Hippocampal formation (tissue), 2 donors: Measurements from ENCODE around the gene LCE1E.

Experiments used
- DNase-seq, 2 donors: peaks; one replicate each; lab custom pipeline; 2025; lab: John Stamatoyannopoulos, UW

LCE1E gene, protein sequence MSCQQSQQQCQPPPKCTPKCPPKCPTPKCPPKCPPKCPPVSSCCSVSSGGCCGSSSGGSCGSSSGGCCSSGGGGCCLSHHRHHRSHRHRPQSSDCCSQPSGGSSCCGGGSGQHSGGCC

DNA sequence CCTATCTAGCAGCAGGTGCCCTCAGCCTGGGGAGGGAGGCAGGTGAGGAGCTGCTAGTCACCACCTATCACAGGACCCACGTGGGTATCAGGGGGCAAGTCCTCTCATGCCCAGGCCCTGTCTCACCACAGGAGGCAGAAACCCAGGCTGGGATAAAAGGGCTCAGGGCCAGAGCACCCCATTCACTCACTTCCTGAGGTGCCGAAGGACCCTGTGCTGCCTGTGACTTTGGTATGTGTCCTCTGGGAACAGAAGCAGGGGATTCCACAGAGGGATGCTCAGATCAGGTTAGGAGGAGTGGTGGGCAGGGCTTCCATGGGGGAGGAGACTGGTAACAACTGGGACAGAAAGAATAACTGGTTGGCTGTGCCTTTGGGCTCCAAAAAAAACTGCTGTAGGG is at the start of gene LCE1E:
Gene LCE1E (plus strand): TSS at position 181 of the 400 bp plus-strand sequence. CDS start 1,043 bp downstream, outside the sequence.
- DNase-seq: no peak

DNA sequence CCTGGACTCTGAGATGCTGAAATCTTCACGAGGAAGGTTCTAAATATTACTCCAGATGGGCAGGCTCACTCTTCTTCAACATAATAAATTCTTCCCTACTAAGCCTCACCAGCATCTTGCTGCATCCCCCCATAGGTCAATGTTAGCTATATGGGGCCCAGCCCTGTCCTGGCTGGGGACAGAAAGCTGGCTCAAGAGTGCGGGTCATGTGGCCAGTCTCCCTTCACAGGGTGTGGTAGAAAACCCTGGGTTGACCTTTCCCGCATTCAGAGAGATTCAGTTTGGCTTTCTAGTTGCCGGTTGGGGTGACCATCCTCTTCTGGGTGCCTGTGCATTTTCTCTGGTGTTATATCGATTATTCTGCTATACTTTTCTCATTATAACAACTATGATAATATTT is 48.1 kb upstream of the LCE1E start:
- DNase-seq: no peak

DNA sequence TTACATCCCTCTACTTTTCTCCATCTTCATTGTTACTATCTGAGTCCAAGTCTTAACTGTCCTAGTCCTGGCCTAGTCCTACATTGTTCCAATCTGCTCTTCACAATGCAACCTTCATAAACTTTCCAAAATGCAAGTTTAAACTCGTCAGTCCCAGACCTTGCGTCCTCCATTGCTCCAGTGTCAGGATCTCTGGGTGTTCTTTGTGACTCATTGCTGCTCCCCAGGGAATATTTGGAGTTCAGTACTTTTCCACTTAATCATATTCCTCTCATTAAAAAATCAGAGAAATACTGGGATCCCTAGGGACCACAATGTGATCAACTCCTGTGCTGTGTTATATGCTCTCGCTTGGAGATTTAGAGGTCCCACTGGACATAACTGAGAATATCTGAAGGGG is 46.2 kb upstream of the LCE1E start:
- no peak for DNase-seq

DNA sequence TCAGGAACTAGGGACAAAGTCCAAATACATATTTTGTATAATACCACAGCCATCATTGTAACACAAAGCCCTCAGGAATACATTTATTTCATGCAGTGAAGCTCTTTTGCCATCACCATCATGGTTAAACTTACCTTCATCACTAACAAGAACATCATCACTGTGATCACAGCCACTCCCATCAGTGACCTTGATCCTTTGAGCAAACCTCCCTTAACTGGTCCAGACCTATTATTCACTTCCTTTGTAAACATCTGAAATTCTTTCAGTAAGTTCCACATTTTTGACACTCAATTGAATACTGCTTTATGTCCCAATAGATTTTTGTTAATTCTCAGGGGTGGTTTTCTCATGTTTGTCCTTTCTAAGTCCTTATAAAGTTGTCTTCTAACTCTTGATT is 44.4 kb upstream of the LCE1E start:
- no peak for DNase-seq

DNA sequence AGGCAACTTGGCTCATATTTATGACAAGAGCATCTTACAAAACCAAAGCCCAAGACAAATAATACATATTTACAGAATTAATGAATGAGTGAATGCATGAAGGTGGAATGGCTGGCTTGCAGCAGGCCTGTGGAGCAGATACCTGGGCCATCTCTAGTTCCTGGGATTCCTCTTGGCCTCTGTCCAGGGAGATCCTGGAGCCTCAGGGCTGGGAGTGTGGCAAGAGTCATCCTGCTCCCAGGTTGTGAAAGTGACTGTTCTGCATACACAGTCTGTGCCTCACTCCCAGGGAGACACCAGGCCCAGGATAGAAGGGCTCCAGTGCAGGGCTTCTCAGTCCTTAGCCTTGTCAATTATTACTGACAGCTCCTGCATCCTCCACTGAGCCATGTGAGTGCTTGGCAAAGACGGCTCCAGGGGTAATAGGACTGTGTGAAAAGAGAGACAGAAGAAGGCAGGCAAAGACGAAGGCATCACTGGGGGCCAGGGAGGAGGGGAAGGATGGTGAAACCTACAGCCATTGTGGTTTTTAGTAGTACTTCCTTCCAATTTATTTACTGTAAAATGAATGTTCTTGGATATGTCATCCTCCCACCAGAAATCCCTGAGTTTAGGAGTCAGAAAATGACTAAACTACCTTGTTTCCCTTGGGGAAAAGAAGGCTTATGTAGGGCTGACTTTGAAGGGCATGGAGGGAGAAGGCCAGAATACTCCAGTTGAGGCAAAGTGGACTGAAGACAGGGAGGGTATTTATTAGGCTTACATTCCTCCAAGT is 42.5 kb upstream of the LCE1E start:
- DNase-seq: no peak

DNA sequence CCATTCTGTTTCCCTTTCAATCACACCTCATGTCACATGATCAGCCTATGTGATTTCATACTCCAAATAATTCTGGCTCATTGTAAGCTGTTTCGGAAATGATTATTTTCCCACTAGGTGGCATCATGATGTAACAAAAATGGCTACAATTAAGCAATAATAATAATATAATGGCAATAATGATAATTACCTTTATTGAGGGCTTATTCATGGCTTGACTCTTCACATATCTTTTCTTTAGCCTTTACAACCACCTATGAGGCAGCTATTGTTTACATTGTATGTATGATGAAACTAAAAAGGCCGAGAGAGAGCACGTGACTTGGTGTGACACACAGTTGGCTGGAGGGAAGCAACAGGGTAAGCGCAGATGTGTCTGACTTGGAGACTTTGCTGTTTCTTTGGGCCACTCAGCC is 40.8 kb upstream of the LCE1E start:
- DNase-seq: no peak

DNA sequence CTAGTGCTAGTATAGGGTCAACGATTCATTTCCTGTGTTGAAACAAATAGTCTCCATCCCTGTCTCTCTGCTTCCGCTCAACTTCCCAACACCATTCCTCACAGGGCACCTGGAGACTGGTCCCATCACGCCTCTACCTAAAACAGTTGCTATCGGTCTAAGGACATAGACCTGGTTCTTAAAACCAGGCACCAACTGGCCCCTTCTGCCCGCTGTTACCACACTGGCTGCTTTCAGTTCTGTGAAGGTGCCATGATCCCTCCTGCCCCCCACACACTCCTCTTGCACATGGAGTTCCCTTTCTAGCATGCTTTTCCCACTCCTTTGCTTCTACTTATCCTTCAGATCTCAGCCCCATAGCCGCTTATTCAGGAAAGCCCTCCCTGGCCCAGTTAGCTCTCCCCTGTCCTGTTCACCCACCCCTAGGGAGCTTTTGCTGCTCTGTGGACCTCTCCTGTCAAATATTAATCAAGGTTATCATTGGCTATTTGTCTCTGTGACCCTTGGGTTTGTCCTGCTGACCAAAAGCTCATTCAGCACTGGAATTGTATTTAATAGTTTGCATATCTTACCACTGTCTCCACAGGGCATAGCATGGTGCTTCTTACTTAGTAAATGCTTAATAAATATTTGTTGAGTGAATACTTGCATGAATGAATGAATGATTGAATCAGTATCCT is 40.2 kb upstream of the LCE1E start:
- no peak for DNase-seq

DNA sequence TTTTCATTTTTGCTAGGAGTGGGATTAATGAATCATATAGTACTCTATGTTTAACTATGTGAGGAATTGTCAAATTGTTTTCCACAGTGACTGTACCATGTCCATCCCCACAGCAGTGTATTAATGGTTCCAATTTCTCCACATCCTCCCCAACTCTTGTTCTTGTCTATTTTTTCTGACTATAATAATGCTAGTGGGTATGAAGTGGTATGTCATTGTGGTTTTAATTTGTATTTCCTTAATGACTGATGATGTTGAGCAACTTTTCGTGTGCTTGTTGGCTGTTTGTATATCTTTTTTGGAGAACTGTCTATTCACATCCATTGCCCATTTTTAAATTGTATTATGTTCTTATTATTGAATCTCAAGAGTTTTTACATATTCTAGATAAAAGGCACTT is 38.2 kb upstream of the LCE1E start:
- no peak for DNase-seq

DNA sequence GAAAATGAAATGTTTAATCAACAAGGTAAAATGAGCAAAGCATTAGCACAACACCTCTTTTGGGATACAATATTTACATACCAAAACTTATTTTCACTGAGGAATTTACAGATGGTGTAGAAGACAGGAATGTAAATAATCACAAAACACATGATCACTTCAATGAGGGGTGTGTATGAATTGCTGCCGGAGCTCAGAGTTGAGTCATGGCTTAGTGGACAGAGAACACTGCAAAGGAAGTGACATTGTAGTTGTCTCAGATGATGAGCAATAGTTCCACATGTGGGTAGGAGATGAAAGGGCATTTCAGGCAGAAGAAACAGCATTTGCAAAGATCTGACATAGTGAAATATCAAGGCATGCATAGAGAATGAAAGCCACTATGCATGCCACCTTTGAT is 33.8 kb upstream of the LCE1E start:
- no peak for DNase-seq

DNA sequence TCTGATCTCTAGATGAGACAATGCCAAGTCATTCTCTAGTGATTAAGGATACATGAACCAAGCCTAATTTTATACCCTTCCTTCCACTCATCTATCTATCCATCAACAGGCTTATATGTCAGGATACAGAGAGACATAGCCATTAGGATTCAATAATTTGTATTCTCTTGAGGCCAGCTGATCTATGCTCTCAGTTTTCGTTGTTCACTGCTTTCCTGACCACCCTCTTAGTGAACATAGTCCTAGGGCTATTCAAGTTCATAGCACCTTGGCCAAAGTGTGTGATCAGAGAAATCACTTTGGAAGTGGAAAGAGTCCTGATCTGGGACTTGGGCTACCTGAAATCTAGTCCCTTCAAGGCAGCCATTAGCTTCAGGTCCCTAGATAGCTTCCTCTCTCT is 32.5 kb upstream of the LCE1E start:
- DNase-seq: no peak

DNA sequence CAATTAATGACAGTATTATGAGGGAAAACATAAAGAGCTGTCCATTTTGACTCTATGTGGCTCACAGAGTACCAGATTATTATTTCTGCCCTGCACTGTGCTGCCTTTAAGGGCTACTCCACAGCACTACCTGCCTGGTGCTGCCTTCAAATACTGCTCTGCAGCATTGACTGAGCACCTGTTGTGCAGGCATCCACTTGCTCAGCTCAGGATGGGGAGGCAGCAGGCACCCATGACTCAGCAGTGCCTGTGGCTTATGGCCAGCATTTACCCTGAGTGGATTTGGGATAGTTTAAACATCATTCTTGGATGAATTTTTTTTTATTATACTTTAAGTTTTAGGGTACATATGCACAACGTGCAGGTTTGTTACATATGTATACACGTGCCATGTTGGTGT is 29.2 kb upstream of the LCE1E start:
- no peak for DNase-seq

DNA sequence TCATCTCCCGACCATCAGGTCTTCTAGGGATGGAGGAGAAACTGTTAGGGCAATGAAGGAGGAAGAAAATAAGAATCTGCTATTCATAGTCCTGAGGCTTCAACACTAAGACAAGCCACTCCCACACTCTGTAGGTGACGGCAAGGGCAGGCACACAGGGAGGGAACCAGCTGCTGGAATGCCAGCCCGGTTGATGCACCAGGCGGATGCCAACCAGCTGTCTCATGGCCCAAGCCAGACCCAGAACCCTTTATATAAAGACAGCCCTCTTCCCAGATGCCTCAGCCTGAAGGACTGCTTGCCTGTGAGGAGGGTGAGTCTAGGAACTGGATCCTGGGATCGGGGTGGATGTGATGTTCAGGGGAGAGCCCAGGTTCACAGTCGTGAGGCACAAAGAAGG is 28.3 kb upstream of the LCE1E start, which contains the start of gene KPRP:
Gene KPRP (plus strand): TSS at position 279 of the 400 bp plus-strand sequence. CDS start 1,564 bp downstream, outside the sequence.
- DNase-seq: no peak

DNA sequence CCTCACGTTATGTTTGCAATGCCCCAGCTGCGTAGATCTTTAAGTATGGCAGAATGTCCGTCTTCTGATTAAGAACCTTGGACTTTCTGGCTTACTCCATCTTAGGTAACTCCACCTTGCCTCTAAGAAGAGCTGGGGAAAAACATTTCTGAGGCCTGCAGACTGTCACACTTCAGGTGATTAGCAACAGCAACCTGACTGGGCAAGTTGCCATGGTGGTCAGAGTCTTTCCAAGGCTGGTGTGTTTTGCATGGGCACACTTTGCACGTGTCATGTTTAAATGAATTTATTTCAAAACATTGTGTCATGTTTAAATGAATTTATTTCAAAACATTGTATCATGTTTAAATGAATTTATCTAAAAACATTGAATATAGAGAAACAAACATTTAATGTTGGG is 27.4 kb upstream of the LCE1E start:
- no peak for DNase-seq

DNA sequence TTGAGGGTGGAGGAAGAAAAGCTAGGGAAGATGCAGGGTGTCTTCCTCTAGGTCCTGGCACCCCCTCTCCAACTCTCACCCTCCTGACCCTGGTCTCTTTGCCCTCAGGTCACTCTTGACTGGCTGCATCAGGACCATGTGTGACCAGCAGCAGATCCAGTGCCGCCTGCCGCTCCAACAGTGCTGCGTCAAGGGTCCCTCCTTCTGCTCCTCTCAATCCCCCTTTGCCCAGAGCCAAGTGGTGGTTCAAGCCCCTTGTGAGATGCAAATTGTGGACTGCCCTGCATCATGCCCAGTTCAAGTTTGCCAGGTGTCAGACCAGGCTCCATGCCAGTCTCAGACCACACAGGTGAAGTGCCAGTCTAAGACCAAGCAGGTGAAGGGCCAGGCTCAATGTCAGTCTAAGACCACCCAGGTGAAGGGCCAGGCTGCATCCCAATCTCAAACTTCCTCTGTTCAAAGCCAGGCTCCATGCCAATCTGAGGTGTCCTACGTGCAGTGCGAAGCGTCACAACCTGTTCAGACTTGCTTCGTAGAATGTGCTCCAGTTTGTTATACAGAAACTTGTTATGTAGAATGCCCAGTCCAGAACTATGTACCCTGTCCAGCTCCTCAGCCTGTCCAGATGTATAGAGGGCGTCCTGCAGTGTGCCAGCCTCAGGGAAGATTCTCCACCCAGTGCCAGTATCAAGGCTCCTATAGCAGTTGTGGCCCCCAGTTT is 26.4 kb upstream of the LCE1E start:
- DNase-seq: no peak

DNA sequence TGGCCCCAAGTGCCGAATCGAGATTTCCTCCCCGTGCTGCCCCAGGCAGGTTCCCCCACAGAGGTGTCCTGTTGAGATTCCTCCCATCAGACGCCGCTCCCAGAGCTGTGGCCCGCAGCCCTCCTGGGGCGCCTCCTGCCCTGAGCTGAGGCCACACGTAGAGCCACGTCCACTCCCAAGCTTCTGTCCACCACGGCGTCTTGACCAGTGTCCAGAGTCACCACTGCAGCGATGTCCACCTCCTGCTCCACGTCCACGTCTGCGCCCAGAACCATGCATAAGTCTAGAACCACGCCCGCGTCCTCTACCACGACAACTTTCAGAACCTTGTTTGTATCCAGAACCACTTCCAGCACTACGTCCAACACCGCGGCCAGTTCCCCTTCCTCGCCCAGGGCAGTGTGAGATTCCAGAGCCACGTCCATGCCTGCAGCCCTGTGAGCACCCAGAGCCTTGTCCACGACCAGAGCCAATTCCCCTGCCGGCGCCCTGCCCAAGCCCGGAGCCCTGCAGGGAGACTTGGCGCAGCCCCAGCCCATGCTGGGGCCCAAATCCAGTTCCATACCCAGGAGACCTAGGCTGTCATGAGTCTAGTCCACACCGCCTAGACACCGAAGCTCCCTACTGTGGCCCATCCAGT is 25.4 kb upstream of the LCE1E start:
- no peak for DNase-seq

DNA sequence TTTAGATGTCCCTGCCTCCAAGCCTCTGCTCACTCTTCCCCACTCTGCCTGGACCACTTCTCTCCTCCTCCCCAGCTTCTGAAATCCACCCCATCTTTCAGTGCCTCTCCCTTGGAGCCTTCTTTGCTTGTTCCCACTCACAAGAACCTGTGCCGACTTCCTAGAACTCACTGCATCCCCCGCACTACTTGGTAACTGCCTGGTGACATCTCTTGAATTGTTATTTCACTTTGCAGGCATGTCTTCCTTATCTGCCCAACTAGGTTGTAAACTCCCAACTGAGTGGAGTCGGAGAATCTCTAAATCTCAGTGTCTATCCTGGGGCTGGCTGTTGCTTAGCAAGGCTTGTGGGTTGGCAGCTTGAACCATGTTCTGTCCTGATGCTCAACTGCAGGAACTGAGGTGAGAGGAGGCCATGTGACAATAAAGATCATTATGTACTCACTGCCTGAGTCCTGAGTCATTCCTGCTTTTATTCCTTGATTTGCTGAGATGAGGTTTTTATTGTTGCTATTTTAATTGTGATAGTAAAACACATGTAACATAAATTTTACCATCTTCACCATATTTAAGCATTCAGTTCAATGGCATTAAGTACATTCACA is 24.3 kb upstream of the LCE1E start:
- no peak for DNase-seq

DNA sequence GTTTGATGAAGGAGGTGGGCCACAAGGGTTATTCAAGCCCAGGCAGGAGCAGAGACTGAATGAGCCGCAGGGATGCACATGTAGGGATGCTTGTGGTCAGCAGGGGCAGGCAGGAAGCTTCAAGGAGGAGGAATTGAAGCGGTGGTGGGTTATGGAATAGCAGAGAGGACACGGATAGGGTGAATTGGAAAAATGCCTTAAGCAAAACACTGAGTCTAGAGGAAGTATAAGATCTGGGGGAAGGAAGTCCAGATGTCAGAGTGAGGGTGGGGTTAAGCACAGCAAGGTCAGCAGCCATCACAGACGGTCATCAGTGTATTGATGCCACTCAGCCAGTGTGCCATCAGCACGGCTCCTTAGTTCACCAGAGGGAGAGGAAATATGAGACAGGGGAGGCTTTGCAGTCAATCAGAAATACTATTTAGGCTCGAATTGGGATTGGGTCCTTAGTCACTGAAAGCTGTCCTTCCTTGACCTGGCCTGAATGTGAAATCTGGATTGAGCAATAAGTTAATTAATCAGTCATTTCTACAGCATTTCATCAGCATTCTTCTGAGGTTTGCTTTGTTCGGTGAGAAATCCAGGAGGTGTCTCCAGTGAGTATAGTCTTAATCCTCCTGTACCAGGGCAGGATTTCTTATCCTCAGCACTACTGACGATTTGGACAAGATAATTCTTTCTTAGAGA is 17.1 kb upstream of the LCE1E start:
- no peak for DNase-seq

DNA sequence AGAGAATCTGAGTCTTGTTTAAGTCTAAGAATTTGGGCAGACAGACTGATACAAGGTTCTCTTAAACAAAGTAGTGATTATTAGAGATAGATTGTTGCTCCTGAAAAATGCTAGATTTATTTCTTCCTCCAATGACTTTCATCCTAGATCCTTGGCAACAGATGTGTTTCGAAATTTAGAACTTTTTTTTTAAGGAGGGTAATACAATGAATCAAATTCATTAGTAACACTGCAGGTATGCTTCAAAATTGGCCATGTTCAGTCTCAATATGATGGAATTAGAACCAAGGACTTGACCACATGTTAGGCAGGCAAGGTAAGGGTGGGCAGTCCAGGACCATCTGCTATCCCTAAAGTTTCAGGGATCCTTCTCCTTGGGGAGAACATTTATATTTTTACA is 15.6 kb upstream of the LCE1E start:
- no peak for DNase-seq

DNA sequence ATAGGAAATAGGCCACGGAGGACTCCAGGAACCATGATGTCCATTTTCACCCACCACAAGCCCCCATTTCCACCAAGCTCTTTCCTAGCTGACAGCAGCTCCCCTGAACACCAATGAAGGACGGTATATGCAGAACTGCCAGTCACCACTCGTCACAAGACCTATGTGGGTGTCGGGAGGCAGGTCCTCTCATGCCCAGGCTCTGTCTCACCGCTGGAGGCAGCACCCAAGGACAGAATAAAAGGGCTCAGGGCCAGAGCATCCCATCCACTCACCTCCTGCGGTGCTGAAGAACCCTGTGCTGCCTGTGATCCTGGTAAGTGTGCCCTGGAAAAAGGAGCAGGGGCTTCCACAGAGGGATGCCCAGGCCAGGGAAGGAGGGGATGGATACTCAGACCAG is 11.2 kb upstream of the LCE1E start, which contains the start of gene LCE1F:
Gene LCE1F (plus strand): TSS at position 266 of the 400 bp plus-strand sequence. CDS start 1,232 bp downstream, outside the sequence.
- no peak for DNase-seq

DNA sequence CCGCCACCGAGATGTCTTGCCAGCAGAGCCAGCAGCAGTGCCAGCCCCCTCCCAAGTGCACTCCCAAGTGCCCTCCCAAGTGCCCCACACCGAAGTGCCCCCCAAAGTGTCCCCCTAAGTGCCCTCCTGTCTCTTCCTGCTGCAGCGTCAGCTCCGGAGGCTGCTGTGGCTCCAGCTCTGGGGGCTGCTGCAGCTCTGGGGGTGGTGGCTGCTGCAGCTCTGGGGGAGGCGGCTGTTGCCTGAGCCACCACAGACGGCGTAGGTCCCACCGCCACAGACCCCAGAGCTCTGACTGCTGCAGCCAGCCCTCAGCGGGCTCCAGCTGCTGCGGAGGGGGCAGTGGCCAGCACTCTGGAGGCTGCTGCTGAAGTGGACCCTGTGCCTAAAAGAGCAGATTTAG is 9.7 kb upstream of the LCE1E start:
- no peak for DNase-seq
